WTC11 (cell line): ENCODE data around the gene ARHGAP22. TPM values are rescaled to one million over a fixed set of nuclear protein-coding genes. Genes with fewer than 3 reads are reported as not detected.

Experiments
- ATAC-seq: fragments of 200-7000 bp; cut with Tn5 transposase; 2 replicates; pipeline ENCODE4 v1.10.0; 2021; ENCODE audit warnings: mild to moderate bottlenecking, moderate library complexity
- CTCF ChIA-PET: fragments of 300-600 bp; sonication (Branson Sonifier 250); formaldehyde crosslinking; loops from one replicate; lab custom pipeline; 2021; ENCODE audit warnings: antibody characterized with exemption; lab: Charles Lee
- POLR2A ChIA-PET: fragments of 350-600 bp; sonication (Branson Sonifier 250); formaldehyde crosslinking; loops from one replicate; lab custom pipeline; 2021; ENCODE audit warnings: antibody characterized with exemption; lab: Charles Lee
- DNase-seq: peaks from one replicate; pipeline ENCODE4 v3.0.0; 2021; ENCODE audit warnings: low spot score
- H3K27ac Mint-ChIP-seq: 2 replicates; pipeline ENCODE4 v1.8.0; 2021; ENCODE audit warnings: mixed read lengths
- H3K27me3 Mint-ChIP-seq: 2 replicates; pipeline ENCODE4 v1.8.0; 2021; ENCODE audit warnings: low read depth, mild to moderate bottlenecking, moderate library complexity, mixed read lengths
- H3K36me3 Mint-ChIP-seq: 2 replicates; pipeline ENCODE4 v1.8.0; 2021; ENCODE audit warnings: mixed read lengths
- H3K4me1 Mint-ChIP-seq: 2 replicates; pipeline ENCODE4 v1.8.0; 2022; ENCODE audit warnings: mixed read lengths
- H3K4me3 Mint-ChIP-seq: 2 replicates; pipeline ENCODE4 v1.8.0; 2021; ENCODE audit warnings: mild to moderate bottlenecking, moderate library complexity, mixed read lengths
- H3K9me3 Mint-ChIP-seq: 2 replicates; pipeline ENCODE4 v1.8.0; 2021; ENCODE audit warnings: mixed read lengths
- ATF3 ChIP-seq: sonication (generic); formaldehyde crosslinking; conservative IDR thresholded peaks from 2 replicates; pipeline ENCODE4 v1.8.1; 2022; ENCODE audit warnings: mild to moderate bottlenecking, missing genetic modification reagents
- ELF4 ChIP-seq: sonication (generic); formaldehyde crosslinking; IDR thresholded peaks from 2 replicates; pipeline ENCODE4 v1.8.1; 2022; ENCODE audit warnings: low read depth, mild to moderate bottlenecking, moderate library complexity, missing genetic modification reagents
- ESRRA ChIP-seq: sonication (generic); formaldehyde crosslinking; IDR thresholded peaks from 2 replicates; pipeline ENCODE4 v1.8.1; 2022; ENCODE audit warnings: mild to moderate bottlenecking, missing genetic modification reagents, borderline replicate concordance
- FOXJ3 ChIP-seq: sonication (generic); formaldehyde crosslinking; IDR thresholded peaks from 2 replicates; pipeline ENCODE4 v1.9.0; 2021; ENCODE audit warnings: missing genetic modification reagents, mild to moderate bottlenecking, borderline replicate concordance
- GRHL2 ChIP-seq: fragments of 250-450 bp; sonication (Bioruptor Pico); IDR thresholded peaks from 2 replicates; pipeline ENCODE4 v1.8.0; 2022; ENCODE audit warnings: mild to moderate bottlenecking, moderate library complexity; ENCODE audit not compliant: insufficient replicate concordance, severe bottlenecking
- HMGA2 ChIP-seq: fragments of 250-450 bp; sonication (Bioruptor Pico); IDR thresholded peaks from 2 replicates; pipeline ENCODE4 v1.4.0; 2021; ENCODE audit warnings: mild to moderate bottlenecking, moderate library complexity
- IRF2 ChIP-seq: sonication (generic); formaldehyde crosslinking; IDR thresholded peaks from 2 replicates; pipeline ENCODE4 v1.8.0; 2022; ENCODE audit warnings: low read depth, missing genetic modification reagents, borderline replicate concordance
- JAZF1 ChIP-seq: fragments of 250-450 bp; sonication (Bioruptor Pico); IDR thresholded peaks from 2 replicates; pipeline ENCODE4 v1.9.0; 2021; ENCODE audit warnings: moderate library complexity, mild to moderate bottlenecking, inconsistent platforms
- OVOL2 ChIP-seq: fragments of 250-450 bp; sonication (Bioruptor Pico); IDR thresholded peaks from 2 replicates; pipeline ENCODE4 v1.9.0; 2021; ENCODE audit warnings: mild to moderate bottlenecking, borderline replicate concordance
- TEAD4 ChIP-seq: sonication (generic); formaldehyde crosslinking; IDR thresholded peaks from 2 replicates; pipeline ENCODE4 v1.8.0; 2022; ENCODE audit warnings: mild to moderate bottlenecking, missing genetic modification reagents
- ZNF396 ChIP-seq: fragments of 250-450 bp; sonication (Bioruptor Pico); IDR thresholded peaks from 2 replicates; pipeline ENCODE4 v1.8.0; 2021; ENCODE audit warnings: mild to moderate bottlenecking, moderate library complexity, borderline replicate concordance
- ZNF425 ChIP-seq: fragments of 250-450 bp; sonication (Bioruptor Pico); conservative IDR thresholded peaks from 2 replicates; pipeline ENCODE4 v1.9.0; 2021; ENCODE audit warnings: mild to moderate bottlenecking
- ZNF512 ChIP-seq: sonication (generic); formaldehyde crosslinking; IDR thresholded peaks from 2 replicates; pipeline ENCODE4 v1.8.1; 2022; ENCODE audit warnings: missing genetic modification reagents, borderline replicate concordance
- total RNA-seq: library from RNA; stranded (reverse); gene quantifications from 3 replicates; pipeline ENCODE4 v1.2.3, GENCODE V29; 2021
- TF ChIP-seq, protein P1 (sequence below): fragments of 250-450 bp; sonication (Bioruptor Pico); IDR thresholded peaks from 2 replicates; pipeline ENCODE4 v1.9.0; 2021; ENCODE audit warnings: moderate library complexity, mild to moderate bottlenecking, inconsistent platforms, borderline replicate concordance
- TF ChIP-seq, protein P2 (sequence below): sonication (generic); formaldehyde crosslinking; IDR thresholded peaks from 2 replicates; pipeline ENCODE4 v1.8.1; 2023; ENCODE audit warnings: mild to moderate bottlenecking, missing genetic modification reagents, moderate library complexity
- TF ChIP-seq, protein P3 (sequence below): sonication (generic); formaldehyde crosslinking; IDR thresholded peaks from 2 replicates; pipeline ENCODE4 v1.8.0; 2022; ENCODE audit warnings: mild to moderate bottlenecking, missing genetic modification reagents
- TF ChIP-seq, protein P4 (sequence below): sonication (generic); formaldehyde crosslinking; IDR thresholded peaks from 2 replicates; pipeline ENCODE4 v1.8.0; 2022; ENCODE audit warnings: mild to moderate bottlenecking, missing genetic modification reagents

The ARHGAP22 gene
- total RNA-seq, 1 experiment from 2014 or later = 8.6 TPM

GRCh38 chr10:48490946-48491345 lies 113.9 kb downstream of the ARHGAP22 start:
- ATAC-seq (no peak), DNase-seq (no peak)
- no peaks in the 10 kb centered on the region for H3K27me3 Mint-ChIP-seq
- no peak overlapping the region for H3K27ac Mint-ChIP-seq
- TF ChIP-seq, protein P1, sequence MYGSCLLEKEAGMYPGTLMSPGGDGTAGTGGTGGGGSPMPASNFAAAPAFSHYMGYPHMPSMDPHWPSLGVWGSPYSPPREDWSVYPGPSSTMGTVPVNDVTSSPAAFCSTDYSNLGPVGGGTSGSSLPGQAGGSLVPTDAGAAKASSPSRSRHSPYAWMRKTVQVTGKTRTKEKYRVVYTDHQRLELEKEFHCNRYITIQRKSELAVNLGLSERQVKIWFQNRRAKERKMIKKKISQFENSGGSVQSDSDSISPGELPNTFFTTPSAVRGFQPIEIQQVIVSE (CRISPR knock-in tag) = no peak
- TF ChIP-seq JAZF1 (CRISPR knock-in tag) = no peak
- TF ChIP-seq GRHL2 (CRISPR knock-in tag) = no peak
- TF ChIP-seq HMGA2 (CRISPR knock-in tag) = no peak
- TF ChIP-seq ESRRA = no peak
- no peak for TF ChIP-seq FOXJ3
- no peak for TF ChIP-seq ZNF396 (CRISPR knock-in tag)
- TF ChIP-seq ATF3 (CRISPR knock-in tag) = no peak
- no peak for TF ChIP-seq IRF2 (CRISPR knock-in tag)
- no peak for TF ChIP-seq ELF4 (CRISPR knock-in tag)
- no peak for TF ChIP-seq TEAD4 (CRISPR knock-in tag)
- TF ChIP-seq ZNF512 = no peak
- no peak for TF ChIP-seq OVOL2 (CRISPR knock-in tag)
- TF ChIP-seq, protein P2, sequence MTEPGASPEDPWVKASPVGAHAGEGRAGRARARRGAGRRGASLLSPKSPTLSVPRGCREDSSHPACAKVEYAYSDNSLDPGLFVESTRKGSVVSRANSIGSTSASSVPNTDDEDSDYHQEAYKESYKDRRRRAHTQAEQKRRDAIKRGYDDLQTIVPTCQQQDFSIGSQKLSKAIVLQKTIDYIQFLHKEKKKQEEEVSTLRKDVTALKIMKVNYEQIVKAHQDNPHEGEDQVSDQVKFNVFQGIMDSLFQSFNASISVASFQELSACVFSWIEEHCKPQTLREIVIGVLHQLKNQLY (CRISPR knock-in tag) = no peak
- peaks cover 13% of the 10 kb centered on the region for H3K4me1 Mint-ChIP-seq
- no peak overlapping the region for H3K4me3 Mint-ChIP-seq
- no peaks in the 10 kb centered on the region for H3K36me3 Mint-ChIP-seq
- ChIA-PET POLR2A (no interaction called here), CTCF (interaction anchor here (2.5 kb wide), 1 partner anchor 46 kb away, joined by 7 read pairs; no protein-coding TSS in a partner anchor)
- H3K9me3 Mint-ChIP-seq = no peaks in the 10 kb centered on the region

GRCh38 chr10:48490571-48490940 lies 114.3 kb downstream of the ARHGAP22 start:
- POLR2A ChIA-PET = no interaction called here
- no peaks in the 10 kb centered on the region for H3K9me3 Mint-ChIP-seq

More at GRCh38 chr10:48490571-48490940, 114.3 kb downstream of the ARHGAP22 start:
- Mint-ChIP-seq H3K27ac (no peak overlapping the region), H3K27me3 (no peaks in the 10 kb centered on the region), H3K4me3 (no peak overlapping the region), H3K4me1 (peaks cover 13% of the 10 kb centered on the region), H3K36me3 (no peaks in the 10 kb centered on the region)
- TF ChIP-seq, protein P3, sequence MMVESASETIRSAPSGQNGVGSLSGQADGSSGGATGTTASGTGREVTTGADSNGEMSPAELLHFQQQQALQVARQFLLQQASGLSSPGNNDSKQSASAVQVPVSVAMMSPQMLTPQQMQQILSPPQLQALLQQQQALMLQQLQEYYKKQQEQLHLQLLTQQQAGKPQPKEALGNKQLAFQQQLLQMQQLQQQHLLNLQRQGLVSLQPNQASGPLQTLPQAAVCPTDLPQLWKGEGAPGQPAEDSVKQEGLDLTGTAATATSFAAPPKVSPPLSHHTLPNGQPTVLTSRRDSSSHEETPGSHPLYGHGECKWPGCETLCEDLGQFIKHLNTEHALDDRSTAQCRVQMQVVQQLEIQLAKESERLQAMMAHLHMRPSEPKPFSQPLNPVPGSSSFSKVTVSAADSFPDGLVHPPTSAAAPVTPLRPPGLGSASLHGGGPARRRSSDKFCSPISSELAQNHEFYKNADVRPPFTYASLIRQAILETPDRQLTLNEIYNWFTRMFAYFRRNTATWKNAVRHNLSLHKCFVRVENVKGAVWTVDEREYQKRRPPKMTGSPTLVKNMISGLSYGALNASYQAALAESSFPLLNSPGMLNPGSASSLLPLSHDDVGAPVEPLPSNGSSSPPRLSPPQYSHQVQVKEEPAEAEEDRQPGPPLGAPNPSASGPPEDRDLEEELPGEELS (CRISPR knock-in tag) = no peak
- TF ChIP-seq, protein P4, sequence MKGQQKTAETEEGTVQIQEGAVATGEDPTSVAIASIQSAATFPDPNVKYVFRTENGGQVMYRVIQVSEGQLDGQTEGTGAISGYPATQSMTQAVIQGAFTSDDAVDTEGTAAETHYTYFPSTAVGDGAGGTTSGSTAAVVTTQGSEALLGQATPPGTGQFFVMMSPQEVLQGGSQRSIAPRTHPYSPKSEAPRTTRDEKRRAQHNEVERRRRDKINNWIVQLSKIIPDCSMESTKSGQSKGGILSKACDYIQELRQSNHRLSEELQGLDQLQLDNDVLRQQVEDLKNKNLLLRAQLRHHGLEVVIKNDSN (CRISPR knock-in tag) = no peak
- TF ChIP-seq ZNF425 (CRISPR knock-in tag) = no peak
- ATAC-seq = no peak
- DNase-seq = no peak
- CTCF ChIA-PET = interaction anchor here (2.5 kb wide), 1 partner anchor 46 kb away, joined by 7 read pairs; no protein-coding TSS in a partner anchor
